Body of pancreas (tissue), 4 donors: Measurements from ENCODE around the gene DOCK3.

Source experiments
- CTCF ChIP-seq, 7 experiments: fragments of 450-650 bp in 4 of 7; fragments of 200-600 bp in 3 of 7; sonication (generic) in 3 of 7; IDR thresholded peaks; one replicate each; pipeline ENCODE4 v1.5.1; 2016 to 2019; ENCODE audit warnings: antibody characterized with exemption in 7 of 7
- POLR2A ChIP-seq, 3 donors: fragments of 450-650 bp; IDR thresholded peaks; one replicate each; pipeline ENCODE4 v1.6.1; 2016; ENCODE audit warnings: antibody characterized with exemption in 3 of 3, mild to moderate bottlenecking in 2 of 3

- TF ChIP-seq CTCF (IDR thresholded peaks at IDR 0.05) (no peak), POLR2A (IDR thresholded peaks at IDR 0.05) (no peak)
Observed at GRCh38 chr3:51002495-51002894, 327.8 kb downstream of the DOCK3 start.
